HEK293T (cell line): ENCODE data around the gene KCNG2.

Source experiments
- CTCF ChIA-PET: fragments of 350-600 bp; formaldehyde crosslinking; extraction: SDS; loops from one replicate; lab custom pipeline; 2021; ENCODE audit warnings: antibody characterized with exemption, inconsistent platforms; lab: Yijun Ruan, JAX
- POLR2A ChIA-PET: fragments of 350-600 bp; formaldehyde crosslinking; extraction: SDS; loops from one replicate; lab custom pipeline; 2020; ENCODE audit warnings: antibody characterized with exemption, inconsistent platforms; lab: Yijun Ruan, JAX
- DNase-seq: peaks from one replicate; pipeline ENCODE4 v3.0.0; 2012; ENCODE audit warnings: mixed read lengths; ENCODE audit errors: extremely low spot score
- ARNT ChIP-seq: fragments of 450-650 bp; IDR thresholded peaks from 2 replicates; pipeline ENCODE4 v1.6.1; 2017; ENCODE audit warnings: mild to moderate bottlenecking
- BHLHE40 ChIP-seq: fragments of 450-650 bp; IDR thresholded peaks from 2 replicates; pipeline ENCODE4 v1.6.1; 2016; ENCODE audit warnings: mild to moderate bottlenecking, moderate library complexity, borderline replicate concordance
- CTBP1 ChIP-seq: fragments of 450-650 bp; IDR thresholded peaks from 2 replicates; pipeline ENCODE4 v1.6.1; 2016; ENCODE audit warnings: borderline replicate concordance
- ELF4 ChIP-seq: fragments of 450-650 bp; IDR thresholded peaks from 2 replicates; pipeline ENCODE4 v1.6.1; 2017; ENCODE audit warnings: antibody characterized with exemption
- FOXA1 ChIP-seq: fragments of 450-650 bp; IDR thresholded peaks from 2 replicates; pipeline ENCODE4 v1.6.1; 2016; ENCODE audit warnings: mild to moderate bottlenecking
- FOXK2 ChIP-seq: fragments of 450-650 bp; IDR thresholded peaks from 2 replicates; pipeline ENCODE4 v1.6.1; 2016; ENCODE audit warnings: mild to moderate bottlenecking
- FOXM1 ChIP-seq: fragments of 450-650 bp; IDR thresholded peaks from 2 replicates; pipeline ENCODE4 v1.6.1; 2017; ENCODE audit warnings: mild to moderate bottlenecking, borderline replicate concordance
- HDGF ChIP-seq: fragments of 450-650 bp; IDR thresholded peaks from 2 replicates; pipeline ENCODE4 v1.6.1; 2017; ENCODE audit warnings: antibody characterized with exemption, borderline replicate concordance
- L3MBTL2 ChIP-seq: fragments of 450-650 bp; conservative IDR thresholded peaks from 2 replicates; pipeline ENCODE4 v1.6.1; 2016; ENCODE audit warnings: mild to moderate bottlenecking
- LEF1 ChIP-seq: fragments of 450-650 bp; IDR thresholded peaks from 2 replicates; pipeline ENCODE4 v1.6.1; 2017; ENCODE audit warnings: mild to moderate bottlenecking, borderline replicate concordance
- NFRKB ChIP-seq: fragments of 450-650 bp; IDR thresholded peaks from 2 replicates; pipeline ENCODE4 v1.6.1; 2016; ENCODE audit warnings: mild to moderate bottlenecking, moderate library complexity
- PKNOX1 ChIP-seq: fragments of 450-650 bp; IDR thresholded peaks from 2 replicates; pipeline ENCODE4 v1.6.1; 2016
- SP1 ChIP-seq: fragments of 450-650 bp; IDR thresholded peaks from 2 replicates; pipeline ENCODE4 v1.6.1; 2017
- SUZ12 ChIP-seq: fragments of 450-650 bp; IDR thresholded peaks from 2 replicates; pipeline ENCODE4 v1.6.1; 2016; ENCODE audit warnings: mild to moderate bottlenecking
- TARDBP ChIP-seq: fragments of 450-650 bp; IDR thresholded peaks from 2 replicates; pipeline ENCODE4 v1.6.1; 2016
- ZNF384 ChIP-seq: fragments of 450-650 bp; IDR thresholded peaks from 2 replicates; pipeline ENCODE4 v1.6.1; 2016

KCNG2 gene

GRCh38 chr18:79784965-79785770 is 12.6 kb upstream of the KCNG2 start:
- CTCF ChIA-PET, result no interaction called here
- no peak for DNase-seq
- POLR2A ChIA-PET, result no interaction called here
- TF ChIP-seq CTBP1 (no peak), LEF1 (no peak), FOXK2 (no peak), PKNOX1 (no peak), TARDBP (no peak), HDGF (no peak), SUZ12 (no peak), ELF4 (no peak), FOXA1 (no peak), ZNF384 (no peak), L3MBTL2 (no peak), ARNT (no peak), FOXM1 (no peak), NFRKB (no peak), BHLHE40 (no peak)

- CTCF ChIA-PET, result no interaction called here
- no peak for TF ChIP-seq SP1
- no peak for TF ChIP-seq ELF4
- TF ChIP-seq L3MBTL2, result no peak
- TF ChIP-seq BHLHE40, result no peak
- no peak for TF ChIP-seq LEF1
- TF ChIP-seq CTBP1, result no peak
- no peak for TF ChIP-seq PKNOX1
- no peak for TF ChIP-seq FOXA1
- TF ChIP-seq SUZ12, result no peak
- no peak for TF ChIP-seq ZNF384
- no peak for TF ChIP-seq FOXM1
- TF ChIP-seq TARDBP, result no peak
- TF ChIP-seq FOXK2, result no peak
- TF ChIP-seq HDGF, result no peak
- no peak for TF ChIP-seq NFRKB
- TF ChIP-seq ARNT, result no peak
- POLR2A ChIA-PET, result no interaction called here
- DNase-seq, result no peak
Measured at GRCh38 chr18:79785831-79786230, 11.9 kb upstream of the KCNG2 start.

GRCh38 chr18:79786304-79786703 is 11.4 kb upstream of the KCNG2 start:
- no peak for TF ChIP-seq FOXK2
- no peak for TF ChIP-seq TARDBP
- TF ChIP-seq FOXA1, result no peak
- no peak for TF ChIP-seq CTBP1
- no peak for TF ChIP-seq BHLHE40
- no peak for TF ChIP-seq ZNF384
- no peak for TF ChIP-seq LEF1
- TF ChIP-seq NFRKB, result no peak
- TF ChIP-seq FOXM1, result no peak
- TF ChIP-seq HDGF, result no peak
- no peak for TF ChIP-seq L3MBTL2
- no peak for TF ChIP-seq PKNOX1
- TF ChIP-seq SP1, result no peak
- no peak for TF ChIP-seq ELF4
- no peak for TF ChIP-seq SUZ12
- no peak for TF ChIP-seq ARNT
- ChIA-PET POLR2A (no interaction called here), CTCF (no interaction called here)
- DNase-seq, result no peak

GRCh38 chr18:79786786-79787526 is 10.8 kb upstream of the KCNG2 start:
- CTCF ChIA-PET, result no interaction called here
- TF ChIP-seq FOXK2 (no peak), SP1 (no peak), ELF4 (no peak), BHLHE40 (no peak), TARDBP (no peak), ARNT (no peak), FOXM1 (no peak), L3MBTL2 (no peak), SUZ12 (no peak), PKNOX1 (no peak), HDGF (no peak), LEF1 (no peak)
- POLR2A ChIA-PET, result no interaction called here
- DNase-seq, result no peak

GRCh38 chr18:79787527-79787864 is 10.2 kb upstream of the KCNG2 start:
- TF ChIP-seq FOXM1, result no peak
- no peak for TF ChIP-seq L3MBTL2
- TF ChIP-seq SP1, result no peak
- TF ChIP-seq TARDBP, result no peak
- TF ChIP-seq ZNF384, result no peak
- TF ChIP-seq ELF4, result no peak
- TF ChIP-seq ARNT, result no peak
- no peak for TF ChIP-seq HDGF
- TF ChIP-seq SUZ12, result no peak
- TF ChIP-seq BHLHE40, result no peak
- no peak for TF ChIP-seq PKNOX1
- ChIA-PET CTCF (no interaction called here), POLR2A (no interaction called here)
- no peak for DNase-seq
